A673 (cell line): Measurements from ENCODE around the gene LIME1. TPM values are rescaled to one million over a fixed set of nuclear protein-coding genes. Genes with fewer than 3 reads are reported as not detected.

ENCODE experiments used
- BruUV-seq: library from RNA; stranded (reverse); fragments of 400-500 nt; replicated peaks from 2 replicates; lab custom pipeline; 2021; lab: Mats Ljungman, UMichigan
- CTCF ChIA-PET: fragments of 300-600 bp; sonication (Branson Sonifier 250); formaldehyde crosslinking; loops from one replicate; lab custom pipeline; 2022; ENCODE audit warnings: antibody characterized with exemption; lab: Charles Lee
- POLR2A ChIA-PET: fragments of 300-600 bp; sonication (Branson Sonifier 250); formaldehyde crosslinking; loops from one replicate; lab custom pipeline; 2022; ENCODE audit warnings: antibody characterized with exemption; ENCODE audit not compliant: low non-redundant PET; lab: Charles Lee
- DNase-seq: peaks from one replicate; pipeline ENCODE4 v3.0.0-alpha.2; 2015; ENCODE audit warnings: low spot score
- H3K27ac ChIP-seq: fragments of 200-600 bp; sonication (generic); 2 replicates; pipeline ENCODE4 v1.5.1; 2016; ENCODE audit warnings: mixed run types, low read depth, mild to moderate bottlenecking, mixed read lengths, antibody characterized with exemption, low read length; ENCODE audit not compliant: poor library complexity, severe bottlenecking
- H3K27me3 ChIP-seq: fragments of 200-600 bp; sonication (generic); replicated peaks from 2 replicates; pipeline ENCODE4 v1.6.1; 2017; ENCODE audit warnings: mixed run types, low read depth, mild to moderate bottlenecking, mixed read lengths, antibody characterized with exemption, low read length; ENCODE audit not compliant: insufficient read depth, poor library complexity
- H3K36me3 ChIP-seq: fragments of 200-600 bp; sonication (generic); 2 replicates; pipeline ENCODE4 v1.6.1; 2016; ENCODE audit warnings: mixed run types, mild to moderate bottlenecking, mixed read lengths, antibody characterized with exemption, low read length; ENCODE audit not compliant: insufficient read depth, poor library complexity, severe bottlenecking
- H3K4me1 ChIP-seq: fragments of 200-600 bp; sonication (generic); 2 replicates; pipeline ENCODE4 v1.6.1; 2017; ENCODE audit warnings: mixed run types, mild to moderate bottlenecking, mixed read lengths, antibody characterized with exemption, low read length; ENCODE audit not compliant: insufficient read depth, poor library complexity, severe bottlenecking
- H3K4me3 ChIP-seq: fragments of 200-600 bp; sonication (generic); 2 replicates; pipeline ENCODE4 v1.5.1; 2016; ENCODE audit warnings: low read depth, mixed run types, mild to moderate bottlenecking, mixed read lengths, low read length; ENCODE audit not compliant: poor library complexity, severe bottlenecking
- H3K9me3 ChIP-seq: fragments of 200-600 bp; sonication (generic); 2 replicates; pipeline ENCODE4 v1.6.1; 2016; ENCODE audit warnings: mixed run types, low read depth, mild to moderate bottlenecking, mixed read lengths, antibody characterized with exemption, low read length; ENCODE audit not compliant: poor library complexity, severe bottlenecking
- CTCF ChIP-seq: fragments of 300-800, 200-600 bp; sonication (generic); conservative IDR thresholded peaks from 2 replicates; pipeline ENCODE4 v1.5.1; 2017; ENCODE audit warnings: low read depth, mild to moderate bottlenecking, antibody characterized with exemption, low read length, moderate library complexity, mixed read lengths
- EZH2 ChIP-seq: fragments of 200-600 bp; sonication (generic); IDR thresholded peaks from 2 replicates; pipeline ENCODE4 v1.6.1; 2017; ENCODE audit warnings: borderline replicate concordance, low read depth, mild to moderate bottlenecking, mixed read lengths, antibody characterized with exemption, low read length; ENCODE audit not compliant: poor library complexity, severe bottlenecking
- intact Hi-C: fragments of 100-400 bp; cut with micrococcal nuclease; formaldehyde crosslinking; loops from one replicate; pipeline ENCODE4 v1.10.0; 2022; ENCODE audit not compliant: unreplicated experiment
- total RNA-seq: library from RNA; stranded (reverse); gene quantifications from 2 replicates; pipeline ENCODE4 v1.2.3, GENCODE V29; 2021

Gene LIME1
- total RNA-seq, 1 experiment from 2014 or later, result 16.3 TPM

- ChIA-PET CTCF (no interaction called here), POLR2A (interaction anchor here (0.6 kb wide), 1 partner anchor 122 kb away, joined by 3 read pairs; the partner anchor contains the start of gene HELZ2)
- Histone ChIP-seq H3K4me3 (no peak overlapping the region), H3K9me3 (no peaks in the 10 kb centered on the region), H3K4me1 (peaks cover 16% of the 10 kb centered on the region), H3K27me3 (no peaks in the 10 kb centered on the region), H3K27ac (no peak overlapping the region), H3K36me3 (peaks cover 10% of the 10 kb centered on the region)
- TF ChIP-seq EZH2 (no peak), CTCF (no peak)
- BruUV-seq, result no TSS peak
- intact Hi-C loops, result no loop called here
- no peak for DNase-seq
Observed at GRCh38 chr20:63695424-63696305, 40.8 kb upstream of the LIME1 start.

GRCh38 chr20:63696306-63696627 is 40.2 kb upstream of the LIME1 start:
- Histone ChIP-seq H3K4me3 (no peak overlapping the region), H3K27ac (no peak overlapping the region), H3K4me1 (peaks cover 16% of the 10 kb centered on the region), H3K27me3 (no peaks in the 10 kb centered on the region), H3K36me3 (peaks cover 10% of the 10 kb centered on the region), H3K9me3 (no peaks in the 10 kb centered on the region)
- no peak for TF ChIP-seq CTCF
- DNase-seq, result no peak
- CTCF ChIA-PET, result no interaction called here
- intact Hi-C loops, result no loop called here
- POLR2A ChIA-PET, result interaction anchor here (0.6 kb wide), 1 partner anchor 122 kb away, joined by 3 read pairs; the partner anchor contains the start of gene HELZ2
- BruUV-seq, result no TSS peak

GRCh38 chr20:63696628-63697356 is 39.7 kb upstream of the LIME1 start, which contains the start of gene TNFRSF6B:
Gene TNFRSF6B (plus strand): TSS chr20:63696652. CDS start chr20:63696768, 116 bp downstream.
- Histone ChIP-seq H3K9me3 (no peaks in the 10 kb centered on the region), H3K36me3 (peaks cover 10% of the 10 kb centered on the region), H3K27ac (no peak within 1 kb of the TSS), H3K4me3 (no peak within 1 kb of the TSS), H3K4me1 (peaks cover 16% of the 10 kb centered on the region), H3K27me3 (no peaks in the 10 kb centered on the region)
- DNase-seq, result no peak
- no peak for TF ChIP-seq CTCF
- TF ChIP-seq EZH2, result no peak
- BruUV-seq, result no TSS peak
- POLR2A ChIA-PET, result interaction anchor here (0.6 kb wide), 1 partner anchor 123 kb away, joined by 3 read pairs; the partner anchor contains the start of gene HELZ2
- intact Hi-C loops, result no loop called here
- CTCF ChIA-PET, result no interaction called here
